RPMI7951 (cell line): Measurements from ENCODE around the gene PLA2G2D. TPM values are rescaled to one million over a fixed set of nuclear protein-coding genes. Genes with fewer than 3 reads are reported as not detected.
"Not testable (repeated sequence)": the region's sequence is repeated elsewhere in the genome, so short reads cannot be mapped to it uniquely, and the experiment has no call there.

Source experiments
- DNase-seq: peaks from one replicate; pipeline ENCODE4 v3.0.0-alpha.2; 2012; ENCODE audit warnings: low read depth
- total RNA-seq: library from RNA; depleted of rRNA; stranded (reverse); fragments of >200 nt; shearing (Covaris generic); gene quantifications from 2 replicates; pipeline ENCODE4 v1.2.3, GENCODE V29; 2014

Gene PLA2G2D
- total RNA-seq, 1 experiment from 2014 or later: not detected

- DNase-seq: no peak
Observed at GRCh38 chr1:20143318-20143717, 24.0 kb upstream of the PLA2G2D start.

- no peak for DNase-seq
Observed at GRCh38 chr1:20142001-20142710, 22.8 kb upstream of the PLA2G2D start.

- no peak for DNase-seq
Observed at GRCh38 chr1:20141466-20141865, 22.1 kb upstream of the PLA2G2D start.

DNA sequence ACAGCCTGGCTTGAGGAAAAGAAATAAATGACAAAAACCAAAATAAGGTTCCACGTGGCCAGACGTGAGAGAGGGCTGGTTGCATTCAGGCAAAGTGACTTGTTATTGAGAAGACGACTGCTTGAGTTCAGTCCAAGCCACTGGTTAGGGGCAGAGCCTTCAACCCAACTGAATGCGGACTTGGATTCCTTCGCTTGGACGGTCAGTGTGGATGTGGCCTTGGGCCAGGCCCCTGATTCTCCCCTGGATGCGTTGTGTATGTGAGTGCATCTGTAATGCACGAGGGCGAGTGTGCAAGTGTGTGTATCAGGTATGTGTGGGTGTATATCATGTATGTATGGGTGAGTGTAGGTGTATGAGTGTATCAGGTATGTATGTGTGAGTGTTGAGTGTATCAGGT is 21.7 kb upstream of the PLA2G2D start:
- no peak for DNase-seq

DNA sequence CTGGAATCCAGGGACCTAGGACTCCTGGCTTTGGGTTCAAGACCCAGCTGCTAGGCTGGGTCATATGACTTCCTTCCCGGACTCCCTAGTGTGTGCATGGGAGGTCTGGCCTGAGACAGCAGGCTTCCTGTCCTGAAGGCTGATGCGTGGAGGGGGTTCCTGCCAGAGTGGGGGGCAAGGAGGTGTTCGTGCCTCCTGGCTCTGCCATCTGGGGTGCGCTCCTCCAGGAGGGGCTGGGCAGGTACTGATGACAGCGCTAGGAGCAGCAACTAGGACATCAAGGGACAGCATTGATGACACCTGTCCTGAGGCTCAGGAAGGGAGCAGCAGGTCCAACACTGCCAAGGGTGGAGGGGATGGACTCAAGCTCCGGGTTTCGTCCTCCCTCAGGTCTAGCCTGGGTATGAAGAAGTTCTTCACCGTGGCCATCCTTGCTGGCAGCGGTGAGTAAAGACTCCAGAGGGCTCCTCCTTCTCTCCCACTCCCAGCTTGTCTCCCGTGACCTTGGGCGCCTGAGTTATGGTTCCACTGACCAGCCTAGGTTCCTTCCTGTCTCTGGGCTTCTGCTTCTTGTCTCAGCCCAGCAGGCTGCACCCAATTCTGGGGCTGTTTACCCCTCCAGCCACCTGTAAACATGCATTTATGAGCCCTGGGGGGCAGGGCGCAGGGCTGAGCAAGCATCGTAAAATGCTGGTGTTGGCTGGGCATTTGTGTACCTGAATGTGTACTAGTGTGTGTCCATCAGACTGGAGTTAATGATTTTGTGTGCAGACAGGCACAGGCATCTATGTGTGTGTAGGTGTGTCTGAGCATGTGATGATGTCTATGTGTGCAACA is 20.7 kb upstream of the PLA2G2D start:
- no peak for DNase-seq

DNA sequence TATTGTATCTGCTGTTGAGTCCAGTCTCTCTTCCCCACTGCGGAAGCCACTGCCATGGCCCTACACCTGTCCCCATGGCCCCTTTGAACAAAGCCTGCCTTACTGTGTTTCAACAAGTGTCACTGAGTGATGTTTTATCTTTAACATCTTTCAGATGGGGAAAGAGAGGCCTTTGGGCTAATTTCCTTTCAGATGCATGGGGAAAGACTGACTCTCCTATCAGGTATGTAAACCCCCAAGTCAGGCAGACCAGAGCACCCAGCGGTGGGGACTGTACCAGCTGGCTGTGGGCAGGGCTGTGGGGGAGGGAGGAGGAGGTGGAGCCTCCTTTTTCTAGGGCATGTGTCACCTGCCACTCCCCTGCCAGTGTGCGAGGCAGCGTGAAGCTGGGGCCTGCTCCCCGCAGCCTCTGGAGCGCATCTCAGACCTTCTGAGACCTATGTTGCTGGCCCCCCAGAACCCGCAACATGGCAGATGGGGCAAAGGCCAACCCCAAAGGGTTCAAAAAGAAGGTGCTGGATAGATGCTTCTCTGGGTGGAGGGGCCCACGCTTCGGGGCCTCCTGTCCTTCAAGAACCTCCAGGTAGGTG is 19.7 kb upstream of the PLA2G2D start, which contains the start of gene PLA2G2F:
Gene PLA2G2F (plus strand): TSS at position 363 of the 590 bp plus-strand sequence. CDS start 105 bp downstream, at position 468.
- DNase-seq: no peak

DNA sequence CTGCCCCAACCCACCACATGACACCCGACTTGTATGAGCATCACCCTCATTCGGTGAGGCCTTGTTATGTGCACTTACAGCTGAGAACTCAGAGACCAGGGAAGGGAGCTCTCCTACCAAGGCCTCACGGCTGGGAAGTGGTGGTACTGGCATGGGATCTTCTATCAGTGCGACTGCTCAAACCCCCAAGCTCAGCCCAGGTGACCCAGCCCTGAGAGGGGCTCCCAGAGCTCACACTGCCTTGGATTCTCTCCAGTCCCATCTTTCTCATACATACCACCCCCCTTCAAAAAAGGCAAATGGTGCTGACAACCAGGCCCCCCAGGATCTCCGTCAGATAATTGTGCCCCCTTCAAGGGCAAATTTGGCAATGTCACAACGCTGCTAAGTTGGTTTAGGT is 19.0 kb upstream of the PLA2G2D start:
- no peak for DNase-seq

GRCh38 chr1:20137604-20138003 is 18.3 kb upstream of the PLA2G2D start:
- DNase-seq: no peak

DNA sequence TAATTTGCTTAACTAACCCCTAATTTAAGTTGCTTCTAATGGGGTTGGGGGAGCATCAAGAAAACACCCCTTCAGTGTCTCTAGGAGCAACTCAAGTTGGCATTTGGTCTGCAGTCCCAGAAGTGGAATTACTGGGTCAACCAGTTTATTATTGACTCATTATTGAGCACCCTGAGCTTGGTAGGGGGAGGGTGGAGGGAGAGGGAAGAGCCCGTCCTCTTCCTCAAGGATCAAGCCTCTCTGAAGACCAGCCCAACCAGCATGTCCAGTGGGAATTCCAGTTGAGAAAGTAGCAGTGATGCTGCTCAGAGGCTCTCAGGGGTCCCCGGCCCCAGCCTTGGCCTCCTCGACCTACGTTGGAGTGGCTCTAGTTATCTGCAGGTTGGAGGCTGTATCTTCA is 17.7 kb upstream of the PLA2G2D start:
- no peak for DNase-seq

DNA sequence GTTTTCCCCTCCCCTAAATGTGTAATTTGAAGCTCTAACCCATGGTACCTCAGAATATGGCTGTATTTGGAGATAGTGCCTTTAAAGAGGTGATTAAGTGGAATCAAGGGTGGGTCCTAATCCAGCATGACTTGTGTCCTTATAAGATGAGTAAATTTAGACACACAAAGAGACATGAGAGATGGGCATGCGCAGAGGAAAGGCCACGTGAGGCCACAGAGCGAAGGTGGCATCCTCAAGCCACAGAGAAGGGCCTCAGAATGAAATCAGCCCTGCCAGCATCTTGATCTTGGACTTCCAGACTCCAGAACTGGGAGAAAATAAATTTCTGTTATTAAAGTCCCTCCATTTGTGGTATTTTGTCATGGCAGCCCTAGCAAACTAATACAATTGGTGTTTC is 16.9 kb upstream of the PLA2G2D start:
- DNase-seq: no peak

- DNase-seq: no peak
Observed at GRCh38 chr1:20134995-20135394, 15.7 kb upstream of the PLA2G2D start.

DNA sequence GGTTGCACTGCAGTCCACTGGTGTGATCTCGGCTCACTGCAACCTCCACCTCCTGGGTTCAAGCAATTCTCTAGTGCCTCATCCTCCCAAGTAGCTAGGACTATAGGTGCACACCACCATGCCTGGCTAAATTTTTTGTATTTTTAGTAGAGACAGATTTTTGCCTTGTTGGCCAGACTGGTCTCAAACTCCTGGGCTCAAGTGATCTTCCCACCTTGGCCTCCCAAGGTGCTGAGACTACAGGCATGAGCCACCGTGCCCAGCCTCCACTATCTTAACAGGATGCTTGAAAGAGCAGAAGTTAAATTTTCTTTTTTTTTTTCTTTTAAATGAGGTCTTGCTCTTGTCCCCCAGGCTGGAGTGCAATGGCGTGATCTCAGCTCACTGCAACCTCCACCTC is 11.2 kb upstream of the PLA2G2D start:
- not testable (repeated sequence) for DNase-seq

- DNase-seq: no peak
Observed at GRCh38 chr1:20126806-20127440, 7.6 kb upstream of the PLA2G2D start.

DNA sequence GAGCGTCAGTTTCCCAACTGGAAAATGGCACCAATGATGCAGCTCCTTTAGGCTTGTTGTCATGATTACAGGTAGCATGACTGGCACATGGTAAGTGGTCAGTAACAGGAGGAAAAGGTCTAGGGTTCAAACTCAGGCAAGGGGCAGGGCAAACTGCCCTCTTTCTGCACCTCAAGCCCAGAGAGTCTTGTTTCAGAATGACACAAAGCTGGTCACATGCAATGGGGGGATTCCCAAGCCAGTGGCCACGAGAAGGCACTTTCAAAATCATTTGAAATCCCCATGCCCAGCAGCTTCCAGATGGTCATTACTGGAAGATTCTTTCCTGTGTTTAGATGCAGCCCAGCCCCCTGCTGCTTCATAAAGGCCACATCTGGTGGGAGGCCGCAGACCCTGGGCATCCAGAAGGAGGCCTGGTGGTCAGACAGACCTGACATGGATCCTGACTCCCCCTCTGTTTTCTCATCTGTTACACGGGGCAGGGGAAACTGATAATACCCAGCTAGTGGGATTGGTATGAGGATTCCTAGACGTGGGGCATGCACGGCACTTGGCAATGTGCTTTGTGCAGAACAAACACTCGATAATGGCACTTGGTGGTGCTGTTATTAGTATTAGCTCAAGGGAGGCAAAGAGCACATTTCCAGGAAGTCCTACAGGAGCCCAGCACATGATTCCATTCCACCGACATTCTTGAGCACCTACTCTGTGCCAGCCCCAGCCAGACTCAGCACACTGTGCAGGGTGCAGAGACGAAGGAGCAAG is 6.9 kb upstream of the PLA2G2D start:
- DNase-seq: peak; percentile 19

DNA sequence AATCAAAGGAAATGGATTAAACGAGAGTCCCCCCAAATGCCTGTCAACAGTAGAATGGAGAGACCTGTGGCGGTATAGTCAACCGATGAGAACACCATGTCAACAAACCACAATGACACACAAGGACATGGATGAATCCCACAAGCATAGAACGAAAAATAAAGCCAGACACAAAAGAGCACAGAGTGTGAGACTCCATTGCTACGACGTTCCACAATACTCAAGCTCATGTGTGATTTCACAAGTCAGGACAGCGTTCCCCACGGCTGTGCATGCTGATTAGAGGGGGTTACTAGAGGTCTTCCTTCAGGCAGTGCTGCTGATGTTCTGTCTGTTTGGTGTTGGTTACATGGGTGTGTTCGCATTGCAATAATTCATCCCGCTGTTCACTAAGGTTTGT is 5.8 kb upstream of the PLA2G2D start:
- DNase-seq: peak; percentile 52

DNA sequence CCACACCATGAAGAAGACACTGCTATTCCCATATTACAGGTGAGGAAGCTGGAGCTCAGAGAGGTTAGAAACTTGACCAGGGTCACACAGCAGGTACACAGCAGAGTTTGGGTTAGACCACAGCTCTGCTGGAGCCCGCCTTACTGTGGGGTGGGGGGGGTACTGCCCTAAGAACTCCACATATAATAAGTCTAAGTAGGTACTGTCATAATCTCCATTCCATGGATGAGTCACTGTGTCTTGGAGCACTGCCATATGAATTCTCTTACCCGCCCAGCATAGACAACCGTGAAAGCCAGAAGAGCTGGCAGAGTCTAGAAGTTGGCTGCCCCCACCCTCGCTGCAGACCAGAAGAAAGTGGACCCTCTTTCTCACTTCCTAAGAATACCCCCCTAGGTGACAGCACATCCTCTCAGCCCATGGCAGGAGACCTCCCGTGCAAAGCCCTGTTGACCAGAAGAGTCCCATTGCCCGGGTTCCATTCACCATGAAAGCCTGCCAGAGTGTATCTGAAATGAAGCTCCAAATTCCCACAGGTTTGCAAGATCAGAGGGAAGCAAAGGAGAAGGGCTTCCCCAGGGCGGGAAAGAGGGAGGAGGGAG is 5.2 kb upstream of the PLA2G2D start:
- DNase-seq: peak; percentile 94

DNA sequence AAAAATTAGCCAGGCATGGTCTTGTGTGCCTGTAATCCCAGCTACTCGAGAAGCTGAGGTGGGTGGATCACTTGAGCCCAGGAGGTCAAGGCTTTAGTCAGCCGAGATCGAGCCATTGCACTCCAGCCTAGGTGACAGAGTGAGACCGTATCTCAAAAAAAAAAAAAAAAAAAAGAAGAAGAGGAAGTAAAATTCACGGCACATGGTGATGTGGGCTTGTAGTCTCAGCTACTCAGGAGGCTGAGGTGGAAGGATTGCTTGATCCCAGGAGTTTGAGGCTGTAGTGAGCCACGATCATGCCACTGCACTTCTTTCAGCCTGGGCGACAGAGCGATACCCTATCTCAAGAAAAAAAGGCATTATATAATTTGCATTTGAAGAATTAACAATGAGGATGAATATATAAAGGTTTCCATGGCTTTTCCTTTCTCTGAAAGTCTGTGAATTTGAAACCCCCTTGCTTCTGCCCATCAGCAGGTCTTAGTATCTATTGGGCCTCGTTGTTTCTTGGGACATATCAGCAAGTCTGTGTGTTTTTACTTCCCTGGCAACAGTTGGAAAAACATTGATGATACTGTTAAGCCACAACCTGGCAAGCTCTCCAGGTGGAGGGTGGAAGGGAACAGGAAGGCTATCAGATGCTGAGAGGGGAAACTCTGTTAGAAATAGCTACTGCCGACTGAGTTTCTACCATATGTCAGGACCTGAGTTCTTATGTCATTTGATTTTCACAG is 4.6 kb upstream of the PLA2G2D start:
- peak; percentile 28 for DNase-seq

- no peak for DNase-seq
Observed at GRCh38 chr1:20120796-20121195, 1.5 kb upstream of the PLA2G2D start.

DNA sequence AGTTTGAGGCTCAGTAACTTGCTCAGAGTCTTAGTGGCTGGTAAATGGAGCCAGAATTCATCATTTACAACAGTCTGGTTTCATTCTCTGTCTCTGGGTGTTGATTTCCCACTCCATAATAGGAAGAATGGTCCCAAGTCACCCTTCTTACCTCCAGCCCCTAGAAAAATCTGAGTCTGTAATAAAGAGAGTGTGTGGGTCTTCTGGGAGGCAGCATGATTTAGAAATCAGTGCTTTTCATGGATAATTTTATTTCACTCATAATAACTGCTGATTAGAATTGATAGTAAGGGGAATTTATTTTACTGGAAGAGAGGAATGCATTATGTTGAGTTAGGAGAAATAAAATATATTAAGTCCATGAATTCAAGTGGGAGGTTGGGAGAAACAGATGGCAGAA is 2.1 kb downstream of the PLA2G2D start:
- DNase-seq: no peak

DNA sequence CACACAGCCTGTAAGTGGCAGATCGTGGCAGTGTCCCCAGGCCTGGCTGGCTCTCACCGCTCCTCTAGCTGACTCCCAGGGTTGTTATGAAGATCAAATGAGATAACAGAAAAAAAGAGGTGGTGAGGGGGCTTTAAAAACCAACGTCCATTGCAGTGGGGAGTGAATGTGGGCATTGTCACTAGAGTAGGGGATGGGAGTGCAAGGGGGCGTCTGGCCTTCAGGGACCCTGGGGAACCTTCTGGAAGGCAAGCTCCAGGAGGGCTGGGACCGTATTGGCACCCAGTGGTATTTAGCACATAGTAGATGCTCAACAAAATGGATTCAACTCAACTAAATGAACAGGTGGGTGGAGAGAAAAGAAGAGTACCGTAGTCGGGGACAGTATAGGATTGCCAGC is 3.4 kb downstream of the PLA2G2D start:
- DNase-seq: no peak
